CD4-positive, alpha-beta T cell treated with Interleukin-4 for 4 hours (primary cell): ENCODE data around the gene TAC3.
"Not testable (repeated sequence)": the region's sequence is repeated elsewhere in the genome, so short reads cannot be mapped to it uniquely, and the experiment has no call there.

ENCODE experiments used
- DNase-seq: peaks from one replicate; pipeline ENCODE4 v3.0.0-alpha.2; 2020

The TAC3 gene

GRCh38 chr12:57016348-57016747, at the start of gene TAC3:
TSS of gene TAC3 (minus strand) at chr12:57016529. CDS start at chr12:57015797, 732 bp downstream.
- DNase-seq, result no peak

GRCh38 chr12:57063991-57064685, 47.8 kb upstream of the TAC3 start:
- DNase-seq, result peak; percentile 81

- no peak for DNase-seq
Observed at GRCh38 chr12:57058454-57058853, 42.1 kb upstream of the TAC3 start.

GRCh38 chr12:57057067-57057751, 40.9 kb upstream of the TAC3 start:
- no peak for DNase-seq

GRCh38 chr12:57055824-57056223, 39.5 kb upstream of the TAC3 start:
- no peak for DNase-seq

GRCh38 chr12:57053901-57054300, 37.6 kb upstream of the TAC3 start:
- DNase-seq, result not testable (repeated sequence)

- DNase-seq, result not testable (repeated sequence)
Observed at GRCh38 chr12:57053146-57053545, 36.8 kb upstream of the TAC3 start.

- no peak for DNase-seq
Observed at GRCh38 chr12:57051011-57051410, 34.7 kb upstream of the TAC3 start.

- no peak for DNase-seq
Observed at GRCh38 chr12:57049890-57050289, 33.6 kb upstream of the TAC3 start, which contains the start of gene MYO1A. TSS of gene MYO1A (minus strand) at chr12:57050129. CDS start at chr12:57048323, 1,806 bp downstream.

- no peak for DNase-seq
Observed at GRCh38 chr12:57049119-57049446, 32.8 kb upstream of the TAC3 start.

GRCh38 chr12:57048423-57049118, 32.2 kb upstream of the TAC3 start:
- no peak for DNase-seq

GRCh38 chr12:57047981-57048380, 31.7 kb upstream of the TAC3 start:
- no peak for DNase-seq

GRCh38 chr12:57046947-57047890, 30.9 kb upstream of the TAC3 start:
- DNase-seq, result peak; percentile 28

- no peak for DNase-seq
Observed at GRCh38 chr12:57046086-57046791, 29.9 kb upstream of the TAC3 start.

GRCh38 chr12:57044889-57045288, 28.6 kb upstream of the TAC3 start:
- no peak for DNase-seq

- DNase-seq, result no peak
Observed at GRCh38 chr12:57044468-57044867, 28.1 kb upstream of the TAC3 start.

GRCh38 chr12:57042695-57043094, 26.4 kb upstream of the TAC3 start:
- DNase-seq, result no peak

GRCh38 chr12:57040750-57041149, 24.4 kb upstream of the TAC3 start:
- DNase-seq, result no peak

GRCh38 chr12:57040211-57040610, 23.9 kb upstream of the TAC3 start:
- DNase-seq, result no peak

GRCh38 chr12:57039016-57039798, 22.9 kb upstream of the TAC3 start:
- DNase-seq, result no peak

- DNase-seq, result no peak
Observed at GRCh38 chr12:57037264-57037663, 20.9 kb upstream of the TAC3 start.
